SK-N-SH (cell line): ENCODE data around the gene UAP1L1.

ENCODE experiments used
- CTCF ChIP-seq: fragments of 200-600 bp; sonication (generic); IDR thresholded peaks from 2 replicates; pipeline ENCODE4 v1.6.1; 2017; ENCODE audit warnings: antibody characterized with exemption, mild to moderate bottlenecking, moderate library complexity
- EP300 ChIP-seq, 2 experiments: IDR thresholded peaks; 2 replicates each; pipeline versions ENCODE4 v1.4.0 to v1.6.1; 2012; ENCODE audit warnings: borderline replicate concordance in 1 of 2, low read depth in 1 of 2, low read length in 1 of 2
- FOXJ3 ChIP-seq: sonication (generic); formaldehyde crosslinking; IDR thresholded peaks from 2 replicates; pipeline ENCODE4 v1.5.1; 2020; ENCODE audit warnings: mild to moderate bottlenecking, missing genetic modification reagents
- MAX ChIP-seq: IDR thresholded peaks from 2 replicates; pipeline ENCODE4 v1.4.0; 2012; ENCODE audit warnings: low read depth
- MEF2A ChIP-seq: IDR thresholded peaks from 2 replicates; pipeline ENCODE4 v1.4.0; 2012; ENCODE audit warnings: low read depth, borderline replicate concordance
- POLR2AphosphoS5 ChIP-seq: IDR thresholded peaks from 2 replicates; pipeline ENCODE4 v1.6.1; 2012; ENCODE audit warnings: low read depth, low read length
- RAD21 ChIP-seq: IDR thresholded peaks from 2 replicates; pipeline ENCODE4 v1.6.1; 2012; ENCODE audit warnings: mild to moderate bottlenecking, low read length
- SIN3A ChIP-seq: IDR thresholded peaks from 2 replicates; pipeline ENCODE4 v1.6.1; 2012; ENCODE audit warnings: low read depth, mild to moderate bottlenecking, low read length, moderate library complexity, borderline replicate concordance
- SMC3 ChIP-seq: IDR thresholded peaks from 2 replicates; pipeline ENCODE4 v1.6.1; 2012; ENCODE audit warnings: low read depth, low read length, improper control_type of control experiment
- TAF1 ChIP-seq: IDR thresholded peaks from 2 replicates; pipeline ENCODE4 v1.6.1; 2012; ENCODE audit warnings: low read depth, mild to moderate bottlenecking, low read length, moderate library complexity, borderline replicate concordance
- ZBTB33 ChIP-seq: IDR thresholded peaks from 2 replicates; pipeline ENCODE4 v1.4.0; 2012; ENCODE audit warnings: low read depth, borderline replicate concordance

- TF ChIP-seq RAD21 (no peak), EP300 (IDR thresholded peaks at IDR 0.05; ENCODE audit: borderline replicate concordance in 1 of 2, low read depth in 1 of 2, low read length in 1 of 2) (no peak), POLR2AphosphoS5 (no peak), CTCF (no peak), TAF1 (no peak), SIN3A (no peak), MEF2A (no peak), SMC3 (no peak), MAX (no peak), FOXJ3 (no peak), ZBTB33 (no peak)
Measured at GRCh38 chr9:137042751-137043727, 34.3 kb upstream of the UAP1L1 start.
